HG03439 (cell line): ENCODE results near the gene CBFA2T2.

ENCODE experiments used
- ATAC-seq: cut with Tn5 transposase; IDR thresholded peaks from one replicate; pipeline ENCODE4 v1.9.1; 2021; ENCODE audit warnings: mild to moderate bottlenecking, moderate library complexity; ENCODE audit not compliant: unreplicated experiment

Gene CBFA2T2

DNA sequence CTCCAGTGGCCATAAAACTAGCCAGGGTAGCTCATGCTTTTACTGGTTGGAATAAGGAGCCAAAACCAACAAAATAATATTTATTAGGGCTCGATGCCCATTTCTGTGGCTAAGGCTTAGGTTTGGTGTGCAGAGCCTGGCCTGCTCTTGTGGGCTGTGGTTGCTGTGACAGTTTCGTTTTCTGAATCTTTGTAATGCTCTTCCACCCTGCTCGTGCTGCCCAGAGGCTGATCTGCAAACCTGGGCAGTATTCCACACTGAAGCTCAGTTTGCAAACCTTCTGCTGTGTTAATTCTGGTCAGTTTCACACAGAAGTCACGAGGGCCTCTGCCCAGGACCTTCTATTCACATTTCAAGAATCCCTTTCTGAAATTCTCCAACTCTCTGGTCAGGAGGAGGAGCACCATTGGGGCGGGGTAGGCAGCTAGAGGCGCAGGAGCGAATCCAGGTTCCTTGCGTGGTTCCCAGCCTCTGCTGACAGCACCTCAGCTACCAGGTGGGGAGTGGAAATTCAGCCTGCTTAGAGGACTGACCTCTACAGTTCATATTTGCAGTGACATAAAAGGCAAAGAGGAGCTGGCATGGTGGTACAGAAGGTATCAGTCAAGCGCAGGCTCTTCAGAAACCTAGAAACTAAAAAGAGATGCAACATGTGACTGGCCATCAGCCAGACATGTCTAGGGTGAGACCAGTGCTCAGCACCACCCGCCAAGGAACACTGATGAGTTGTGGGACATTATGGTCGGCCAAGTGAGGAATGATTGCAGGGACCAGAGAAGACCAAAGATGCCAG is 157.9 kb downstream of the CBFA2T2 start:
- ATAC-seq = peak; percentile 56

DNA sequence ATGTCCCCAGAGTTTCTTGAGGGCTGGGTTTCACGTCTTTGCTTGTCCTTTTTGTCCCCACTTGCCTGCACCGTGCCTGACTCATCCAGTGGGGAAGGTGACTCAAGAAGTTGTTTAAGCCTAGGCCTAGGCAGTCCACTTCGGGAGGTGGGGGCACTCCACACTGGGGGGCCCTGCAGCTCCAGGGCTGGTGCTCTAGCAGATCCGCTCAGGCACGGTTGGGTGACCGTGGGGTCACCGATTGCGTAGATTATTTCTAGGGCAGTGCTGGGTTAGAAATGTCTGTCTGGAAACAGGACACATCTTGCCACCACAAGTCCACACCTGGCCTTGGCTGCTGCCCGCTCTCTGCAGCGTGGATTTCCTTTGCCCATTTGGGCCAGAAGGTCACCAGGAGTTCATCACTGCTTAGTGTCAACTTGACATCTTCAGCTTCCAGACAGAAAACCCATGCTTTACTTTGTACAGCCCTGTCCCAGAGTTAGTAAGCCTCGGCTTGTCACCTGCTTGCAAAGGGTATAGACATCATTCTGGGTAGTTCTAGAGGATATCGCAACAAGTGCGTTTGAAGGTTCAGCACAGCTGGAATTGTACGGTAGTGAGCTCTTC is 158.6 kb downstream of the CBFA2T2 start:
- no peak for ATAC-seq

DNA sequence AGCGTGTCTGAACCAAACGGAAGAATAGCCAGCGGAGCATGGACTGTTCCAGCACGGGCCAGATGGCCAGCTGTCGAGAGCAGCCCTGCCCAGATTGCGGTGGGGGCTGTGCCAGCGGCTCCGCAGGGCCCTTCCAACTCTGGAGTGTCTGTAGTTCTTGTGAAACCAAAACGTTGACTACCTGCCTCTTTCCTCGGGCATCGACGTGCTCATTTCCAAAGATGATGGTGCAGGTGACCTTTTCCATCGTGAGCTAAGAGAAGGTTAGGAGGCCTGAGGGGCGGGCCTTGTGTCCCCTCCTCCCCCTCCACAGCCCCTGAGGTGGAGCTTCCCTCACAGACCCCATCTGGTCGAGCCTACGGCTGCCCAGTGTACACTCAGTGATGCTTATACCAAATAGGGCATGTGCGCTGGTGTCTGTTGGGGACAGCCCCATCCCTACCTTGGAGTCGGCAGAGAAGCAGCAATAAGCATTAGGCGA is 159.3 kb downstream of the CBFA2T2 start:
- no peak for ATAC-seq

DNA sequence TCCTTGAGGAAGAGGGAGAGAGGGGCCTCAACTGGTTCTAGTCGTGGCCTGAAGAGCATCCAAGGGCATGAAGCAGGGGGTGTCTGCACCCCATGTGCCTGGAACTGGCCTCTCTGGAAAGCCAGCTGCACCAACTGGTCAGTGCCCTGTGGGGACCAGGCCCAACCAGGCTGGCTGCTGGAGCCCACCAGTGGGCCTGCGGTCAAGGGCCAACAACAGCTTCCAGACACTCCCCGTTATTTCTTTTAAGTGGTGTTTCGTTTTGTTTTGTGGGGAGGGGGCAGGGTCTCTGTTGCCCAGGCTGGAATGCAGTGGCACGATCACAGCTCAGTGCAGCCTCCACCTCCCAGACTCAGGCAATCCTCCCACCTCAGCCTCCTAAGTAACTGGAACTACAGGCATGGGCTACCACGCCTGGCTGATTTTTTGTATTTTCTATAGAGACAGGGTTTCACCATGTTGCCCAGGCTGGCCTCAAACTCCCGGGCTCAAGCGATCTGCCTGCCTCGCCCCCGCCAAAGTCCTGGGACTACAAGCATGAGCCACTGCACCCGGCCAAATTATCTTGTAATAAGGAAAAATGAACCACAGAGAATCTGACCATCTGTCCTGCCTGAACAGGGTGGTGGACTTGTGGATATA is 160.3 kb downstream of the CBFA2T2 start:
- ATAC-seq = no peak

DNA sequence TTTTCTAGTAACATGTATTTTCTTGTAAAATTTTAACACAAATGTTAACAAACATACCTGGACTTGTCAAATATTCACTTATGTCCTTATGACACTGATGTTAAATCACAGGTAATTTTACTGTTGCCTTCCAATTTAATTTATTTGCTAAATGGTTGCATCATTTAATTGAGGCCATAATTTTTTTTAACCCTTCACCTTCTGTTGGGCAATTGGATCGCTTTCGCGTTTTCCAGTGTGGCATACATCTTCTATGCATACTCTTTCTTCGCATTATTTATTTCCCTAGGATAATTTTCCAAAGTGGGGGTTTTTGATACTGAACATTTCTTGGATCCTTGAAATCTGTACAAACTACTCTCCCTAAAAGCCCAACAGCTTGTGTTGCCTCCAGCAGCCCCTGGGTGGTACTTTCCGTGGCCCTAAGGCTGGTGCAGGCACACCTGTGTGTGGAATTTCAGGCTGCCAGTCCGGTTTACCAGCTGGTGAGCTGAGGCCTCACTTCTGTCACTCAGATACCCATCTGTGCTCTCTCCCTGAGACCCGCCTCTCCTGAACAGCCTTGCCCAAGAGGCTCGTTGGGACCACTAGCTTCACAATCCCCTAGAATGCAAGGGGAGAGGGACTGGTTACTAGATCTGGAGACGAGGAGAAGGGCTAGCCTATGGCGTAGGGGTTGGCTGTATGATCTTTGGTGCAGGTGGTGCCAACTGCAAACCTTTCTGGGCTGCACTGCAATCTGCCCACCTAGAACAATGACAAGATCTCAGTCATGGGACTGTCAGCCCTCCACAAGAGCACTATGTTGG is 161.1 kb downstream of the CBFA2T2 start:
- ATAC-seq = no peak

DNA sequence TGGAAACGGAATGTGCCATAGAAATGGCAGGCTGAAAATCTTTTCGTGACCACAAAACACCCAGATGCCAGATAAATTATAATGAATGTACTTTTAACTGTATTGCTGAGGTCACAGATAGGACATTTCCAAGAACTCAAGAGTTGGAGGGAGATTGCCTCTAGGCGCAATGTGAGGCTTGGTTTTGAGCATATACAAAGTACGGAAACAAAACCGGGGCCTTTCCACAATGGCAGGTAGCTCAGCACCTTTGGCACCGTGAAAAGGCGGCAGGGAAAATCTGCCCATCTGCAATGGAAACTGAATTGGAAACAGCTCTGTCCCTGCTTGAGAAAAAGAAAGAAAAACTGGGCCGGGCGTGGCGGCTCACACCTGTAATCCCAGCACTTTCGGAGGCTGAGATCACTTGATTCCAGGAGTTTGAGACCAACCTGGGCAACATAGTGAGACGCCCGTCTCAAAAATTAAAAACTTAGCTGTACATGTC is 161.7 kb downstream of the CBFA2T2 start:
- ATAC-seq = no peak

DNA sequence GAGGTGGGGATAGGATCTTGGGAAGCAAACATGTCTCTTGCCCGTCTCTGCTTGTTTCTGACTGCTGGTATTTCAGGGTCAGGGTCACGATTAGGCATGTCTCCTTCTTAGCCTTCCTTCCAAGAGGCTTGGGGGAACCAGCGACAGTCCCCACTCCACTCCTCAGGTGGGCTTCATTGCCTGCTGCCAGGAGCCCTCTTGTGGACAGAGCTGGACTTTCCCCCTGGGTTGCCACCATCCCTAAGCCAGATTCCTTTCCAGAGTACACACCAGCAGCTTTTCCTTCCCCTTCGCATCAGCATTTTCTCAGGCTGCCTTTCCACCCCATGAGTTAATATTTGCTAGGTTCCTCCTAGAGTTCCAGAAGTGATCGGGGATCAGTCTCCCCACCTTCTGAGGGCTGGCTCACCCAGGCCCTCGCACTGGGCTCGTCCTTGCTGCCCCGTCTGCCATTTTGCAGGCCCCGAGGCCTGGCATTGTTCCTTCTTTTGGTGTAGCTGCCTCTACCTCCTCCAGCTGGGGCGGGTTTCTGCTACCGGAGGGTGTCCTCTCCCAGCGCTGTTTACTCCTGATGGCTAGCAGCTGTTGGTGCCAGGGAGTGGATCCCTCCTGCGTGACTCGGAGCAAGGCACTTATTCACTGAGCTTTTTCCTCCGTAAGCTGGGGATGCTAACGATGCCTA is 163.5 kb downstream of the CBFA2T2 start:
- ATAC-seq = no peak

DNA sequence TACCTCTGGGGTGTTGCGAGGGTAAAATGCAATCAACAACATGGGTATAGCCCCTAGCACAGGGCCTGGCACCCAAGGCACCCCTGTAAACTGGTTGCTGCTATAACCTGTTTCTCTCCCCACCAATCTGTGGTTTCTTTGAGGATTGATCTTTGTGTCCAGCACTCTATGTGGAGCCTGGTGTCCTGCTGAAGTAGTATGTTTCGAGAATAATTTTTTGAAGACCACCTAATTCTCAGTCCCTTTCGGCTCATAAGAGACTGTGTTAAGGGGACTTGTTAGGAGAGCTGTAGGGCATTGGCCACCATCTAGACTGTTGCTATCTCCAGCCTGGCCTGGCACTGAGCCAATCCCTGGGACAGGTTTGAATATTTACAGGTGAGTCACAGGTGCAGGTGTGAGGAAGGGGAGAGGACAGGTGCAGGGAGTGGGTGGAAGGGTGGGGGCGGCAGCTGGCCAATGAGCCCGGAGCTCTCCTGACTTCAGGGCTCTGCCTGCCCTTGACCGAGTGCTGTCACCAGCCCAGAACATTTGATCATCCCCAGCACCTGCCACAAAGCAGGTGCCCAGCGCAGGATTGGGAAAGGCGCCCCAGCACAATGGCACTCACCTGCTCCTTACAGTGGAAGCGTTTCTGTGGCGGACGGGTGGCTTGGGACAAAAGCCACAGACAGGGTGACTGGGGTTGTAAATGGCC is 164.2 kb downstream of the CBFA2T2 start:
- no peak for ATAC-seq

DNA sequence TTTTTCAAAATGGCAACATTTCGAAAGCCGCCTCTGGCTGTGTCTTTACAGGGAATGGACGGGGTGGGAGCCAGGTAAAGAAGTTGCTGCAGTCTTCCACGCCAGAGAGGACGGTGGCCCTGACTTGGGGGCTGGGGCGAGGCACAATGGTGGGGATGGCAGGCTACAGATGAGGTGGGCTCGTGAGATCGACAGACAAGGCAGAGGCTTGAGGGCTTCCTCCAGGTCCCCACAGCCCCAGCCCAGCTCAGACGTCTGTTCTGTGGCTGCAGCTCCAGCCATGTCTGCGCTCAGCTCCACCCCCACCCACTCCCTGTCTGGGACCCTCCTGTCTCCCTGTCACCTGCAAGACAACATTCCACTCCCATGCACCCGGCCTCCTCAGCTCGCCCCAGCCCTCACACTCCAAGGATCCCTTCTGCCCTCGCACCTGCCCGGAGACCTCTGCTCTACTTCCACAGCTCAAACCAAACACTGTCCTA is 164.8 kb downstream of the CBFA2T2 start:
- ATAC-seq = no peak

DNA sequence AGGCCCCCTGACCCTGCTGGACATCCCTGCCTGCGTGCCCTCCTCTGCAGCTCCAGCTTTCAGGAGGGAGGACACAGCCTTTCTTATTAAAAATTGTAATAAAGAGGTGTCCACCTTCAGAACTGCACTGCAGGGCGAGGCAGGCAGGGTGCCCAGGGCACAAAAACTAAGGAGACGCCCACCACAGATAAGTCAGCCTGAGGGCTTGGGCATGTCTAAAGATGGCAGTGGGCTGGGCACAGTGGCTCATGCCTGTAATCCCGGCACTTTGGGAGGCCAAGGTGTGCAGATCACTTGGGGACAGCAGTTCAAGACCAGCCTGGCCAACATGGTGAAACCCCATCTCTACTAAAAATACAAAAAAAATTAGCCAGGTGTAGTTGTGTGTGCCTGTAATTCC is 165.3 kb downstream of the CBFA2T2 start:
- ATAC-seq = no peak

DNA sequence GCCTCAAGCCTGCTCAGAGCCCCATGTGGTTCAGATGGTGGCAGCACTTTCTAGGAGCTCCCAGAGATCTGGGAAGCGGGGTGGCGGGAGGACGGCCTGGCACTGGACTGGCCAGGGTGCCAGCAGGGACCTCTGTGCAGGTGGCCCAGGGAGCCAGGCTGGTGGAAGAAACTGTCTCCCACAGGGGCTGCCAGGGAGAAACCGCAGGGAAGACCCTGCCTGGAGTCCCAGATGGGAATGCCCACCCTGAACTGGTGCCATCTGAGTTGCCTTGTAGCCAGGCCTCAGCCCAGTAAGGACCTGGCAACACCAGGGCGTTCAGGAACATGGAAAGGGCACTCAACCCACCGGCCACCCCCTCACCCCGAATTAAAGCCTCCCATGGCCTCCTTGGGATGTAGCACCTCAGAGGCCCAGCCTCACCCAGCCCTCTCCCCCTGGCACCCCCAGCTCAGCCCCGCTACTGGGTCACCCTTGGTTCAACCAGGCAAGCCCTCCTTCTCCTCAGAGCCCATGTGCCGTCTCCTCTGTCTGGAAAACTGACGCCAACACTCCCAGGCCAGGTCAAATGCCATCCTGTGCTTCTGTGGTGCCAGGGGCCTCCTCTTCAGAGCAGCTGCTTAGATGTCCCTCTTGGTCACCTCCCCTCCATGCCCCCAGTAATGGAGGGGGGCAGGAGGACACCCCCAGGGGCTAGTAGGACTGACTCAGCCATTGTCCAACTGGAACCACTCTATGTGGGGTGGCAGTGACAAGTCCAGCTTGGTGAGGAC is 166.3 kb downstream of the CBFA2T2 start:
- no peak for ATAC-seq

DNA sequence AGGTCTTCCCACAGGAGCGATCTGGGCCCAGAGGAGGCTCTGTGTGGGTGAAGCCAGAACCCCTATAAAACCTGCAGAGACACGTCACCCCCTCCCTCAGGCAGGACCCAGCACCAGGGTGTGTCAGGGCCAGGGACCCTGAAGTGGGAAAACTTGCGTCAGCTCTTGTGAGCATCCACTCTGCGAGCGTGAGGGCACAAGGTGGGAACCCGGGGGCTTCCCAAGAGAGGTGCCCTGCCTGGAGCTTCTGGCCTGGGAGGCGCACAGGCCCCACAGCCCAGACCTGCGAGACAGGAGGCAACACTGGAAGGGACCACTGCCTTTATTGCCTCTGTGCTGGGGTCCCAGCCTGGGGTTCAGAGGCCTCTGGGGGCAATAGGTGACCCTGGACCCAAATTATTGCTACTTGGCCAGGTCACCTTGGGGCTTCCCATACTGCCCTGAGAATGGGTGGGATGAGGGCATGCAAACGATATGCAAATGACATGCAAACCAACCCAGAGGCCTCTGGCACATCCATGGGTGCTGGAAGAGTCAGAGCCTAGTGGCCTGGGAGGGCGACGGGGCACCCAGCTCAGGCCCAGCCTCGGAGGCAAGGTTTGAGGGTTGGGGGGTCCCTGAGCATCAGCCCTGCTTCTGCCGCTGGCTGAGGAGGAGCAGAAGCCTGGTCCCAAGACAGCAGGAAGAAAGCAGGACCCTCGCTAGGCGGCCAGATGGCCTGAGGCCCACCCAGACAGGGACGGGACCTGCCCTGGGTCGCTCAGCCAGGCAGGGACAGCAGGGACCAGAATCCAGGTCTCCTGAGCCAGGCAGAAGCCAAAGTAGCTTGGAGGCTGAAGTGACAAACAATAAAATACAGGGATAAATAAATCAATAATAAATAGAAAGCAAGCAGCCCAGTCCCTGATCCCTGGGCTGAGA is 167.1 kb downstream of the CBFA2T2 start:
- no peak for ATAC-seq

DNA sequence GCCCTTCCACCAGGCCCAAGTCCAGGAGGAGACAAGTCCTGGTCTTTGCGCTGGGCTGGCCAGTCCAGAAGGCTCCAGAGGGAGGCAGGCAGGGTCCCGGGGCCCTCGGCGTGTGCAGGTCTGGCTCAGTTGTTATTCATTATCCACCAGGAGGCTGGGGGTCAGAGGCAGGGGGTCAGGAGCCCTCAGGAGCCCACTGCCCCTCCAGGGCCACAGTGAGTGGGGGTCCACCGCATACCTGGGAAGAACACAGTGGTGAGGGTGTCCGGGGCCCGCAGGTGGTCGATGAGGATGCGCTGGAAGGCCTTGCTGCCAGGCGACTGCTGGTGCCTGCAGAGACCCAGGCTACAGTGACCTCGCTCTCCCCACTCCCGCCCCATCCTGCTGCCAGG is 167.8 kb downstream of the CBFA2T2 start:
- ATAC-seq = no peak

DNA sequence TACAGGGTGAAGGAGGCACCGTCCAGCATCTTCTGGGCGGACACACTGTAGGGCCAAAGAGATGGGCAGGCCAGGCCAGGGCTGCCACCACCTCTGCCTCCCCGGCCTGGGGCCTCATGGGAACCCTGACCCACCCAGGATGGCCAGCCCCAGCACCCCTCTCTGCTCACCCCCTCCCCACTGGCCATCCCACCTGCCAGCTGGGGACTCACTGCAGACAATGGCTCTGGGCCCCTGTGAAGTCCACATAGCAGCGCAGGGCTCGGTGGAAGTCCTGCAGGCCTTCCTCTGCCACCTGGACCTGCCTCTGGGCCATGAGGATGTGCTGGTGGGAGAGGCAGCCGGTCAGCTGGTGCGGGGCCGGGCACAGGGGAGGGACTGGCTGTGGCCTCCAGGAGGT is 168.6 kb downstream of the CBFA2T2 start:
- ATAC-seq = no peak

DNA sequence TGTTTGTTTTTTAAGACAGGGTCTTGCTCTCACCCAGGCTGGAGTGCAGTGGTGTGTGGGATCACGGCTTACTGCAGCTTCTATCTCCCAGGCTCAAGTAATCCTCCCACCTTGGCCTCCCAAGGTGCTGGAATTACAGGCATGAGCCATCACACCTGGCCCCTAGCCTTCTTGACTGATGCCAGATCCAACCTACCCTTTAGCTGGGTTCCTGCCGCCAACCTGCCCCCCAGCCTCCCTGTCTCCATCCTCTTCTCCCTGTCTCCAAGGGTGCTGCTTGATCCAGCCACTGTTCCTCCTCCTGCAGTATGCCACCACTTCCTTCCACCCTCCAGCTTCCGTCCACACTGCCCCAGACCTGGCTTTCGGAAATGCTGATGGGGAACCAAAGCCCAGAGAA is 169.0 kb downstream of the CBFA2T2 start:
- no peak for ATAC-seq

DNA sequence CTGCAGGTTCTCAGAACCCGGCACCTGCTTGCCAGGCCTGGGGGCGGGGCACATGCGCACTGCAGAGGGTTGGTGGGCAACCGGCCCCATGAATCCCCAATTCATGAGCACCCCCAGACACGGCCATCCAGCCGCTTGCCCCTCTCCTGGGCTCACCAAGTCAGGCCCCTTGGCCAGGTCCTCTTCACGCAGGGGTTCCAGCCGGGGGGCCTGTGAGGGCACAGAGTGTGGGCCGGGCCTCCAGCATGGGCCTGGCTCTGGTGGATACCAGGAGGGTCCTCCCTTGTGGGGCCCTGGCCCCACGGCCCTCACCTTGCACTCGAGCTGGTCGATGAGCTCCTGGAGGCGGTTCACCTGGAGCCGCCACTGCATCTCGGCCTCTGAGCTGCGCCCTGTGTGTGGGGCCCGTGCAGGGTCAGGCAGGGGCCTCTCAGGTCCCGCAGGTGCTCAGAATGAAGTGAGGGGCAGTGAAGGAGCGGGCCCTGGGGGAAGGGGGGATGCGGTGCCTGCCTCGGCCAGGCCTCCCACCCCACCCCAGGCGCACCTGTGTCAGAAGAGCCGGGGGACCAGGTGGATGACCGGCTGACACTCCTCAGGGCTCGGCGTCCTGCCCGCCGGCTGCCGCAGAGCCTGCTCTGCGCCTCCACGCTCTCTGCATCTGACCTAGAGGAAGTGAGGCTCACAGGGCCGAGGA is 169.6 kb downstream of the CBFA2T2 start:
- ATAC-seq = no peak

DNA sequence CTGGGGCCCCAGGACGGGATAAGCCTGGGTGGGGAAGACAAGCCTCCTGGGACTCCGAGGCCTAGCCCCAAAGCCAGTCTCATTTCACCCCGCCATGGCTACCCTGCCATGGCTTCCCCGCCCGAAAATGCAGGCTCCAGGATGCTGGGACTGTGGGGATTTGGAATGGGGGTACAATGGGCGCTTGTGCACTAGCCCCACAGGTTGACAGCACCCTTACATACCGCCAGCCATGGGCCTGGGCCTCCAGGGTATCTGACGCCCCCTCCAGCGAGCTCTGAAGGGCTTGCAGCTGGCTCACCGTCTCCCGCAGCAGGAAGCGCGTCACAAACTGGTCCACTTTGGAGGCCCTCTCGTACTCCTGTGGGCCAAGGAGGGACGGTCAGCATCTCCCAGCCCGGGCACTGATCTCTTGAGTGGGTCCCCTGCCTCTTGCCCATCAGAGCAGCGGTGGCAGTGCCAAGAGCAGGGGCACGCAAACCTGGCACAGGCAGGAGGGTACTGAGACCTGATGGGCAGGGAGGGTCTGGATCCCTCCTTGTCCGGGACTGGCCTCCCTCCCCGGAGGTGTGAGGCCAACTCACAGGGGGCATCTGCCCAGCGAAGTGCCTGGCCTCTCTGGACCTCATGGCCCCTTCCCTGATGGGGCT is 170.3 kb downstream of the CBFA2T2 start:
- ATAC-seq = no peak
